Panc1 (cell line): ENCODE results near the gene CALU. TPM values are rescaled to one million over a fixed set of nuclear protein-coding genes. Genes with fewer than 3 reads are reported as not detected.

Experiments
- ATAC-seq: fragments of 200-7000 bp; cut with Tn5 transposase; 2 replicates; pipeline ENCODE4 v1.9.1; 2020; ENCODE audit warnings: mild to moderate bottlenecking, moderate library complexity
- BruUV-seq: library from RNA; stranded (reverse); fragments of 400-500 nt; replicated peaks from 2 replicates; lab custom pipeline; 2021; lab: Mats Ljungman, UMichigan
- CTCF ChIA-PET: fragments of 300-600 bp; sonication (Branson Sonifier 250); formaldehyde crosslinking; loops from one replicate; lab custom pipeline; 2022; ENCODE audit warnings: antibody characterized with exemption; lab: Charles Lee
- POLR2A ChIA-PET: fragments of 300-600 bp; sonication (Branson Sonifier 250); formaldehyde crosslinking; loops from one replicate; lab custom pipeline; 2022; ENCODE audit warnings: antibody characterized with exemption; lab: Charles Lee
- DNase-seq: peaks from one replicate; pipeline ENCODE4 v3.0.0-alpha.2; 2010; ENCODE audit warnings: low read depth, low spot score
- H3K27ac ChIP-seq: 2 replicates; pipeline ENCODE4 v1.5.1; 2011; ENCODE audit warnings: mild to moderate bottlenecking, low read length, inconsistent platforms
- H3K27me3 ChIP-seq: fragments of 200-500 bp; sonication (Bioruptor generic); 2 replicates; pipeline ENCODE4 v1.6.0; 2014; ENCODE audit warnings: low read length, inconsistent platforms; ENCODE audit not compliant: control insufficient read depth, insufficient read depth
- H3K36me3 ChIP-seq: fragments of 200-500 bp; sonication (Bioruptor generic); 2 replicates; pipeline ENCODE4 v1.5.1; 2014; ENCODE audit warnings: inconsistent platforms, mild to moderate bottlenecking, low read length, moderate library complexity; ENCODE audit not compliant: control insufficient read depth, insufficient read depth
- H3K4me1 ChIP-seq: 2 replicates; pipeline ENCODE4 v1.5.1; 2011; ENCODE audit warnings: inconsistent platforms, mild to moderate bottlenecking, low read length, moderate library complexity; ENCODE audit not compliant: control insufficient read depth, insufficient read depth
- H3K4me3 ChIP-seq, 2 experiments: 2 replicates each; pipeline ENCODE4 v1.5.1; 2011 to 2012; ENCODE audit warnings: low read depth in 2 of 2, low read length in 2 of 2, mild to moderate bottlenecking in 2 of 2, inconsistent platforms in 1 of 2, moderate library complexity in 1 of 2
- H3K9me3 ChIP-seq: fragments of 200-500 bp; sonication (Bioruptor generic); 2 replicates; pipeline ENCODE4 v1.5.1; 2014; ENCODE audit warnings: low read depth, mild to moderate bottlenecking, inconsistent platforms, low read length, moderate library complexity; ENCODE audit not compliant: control insufficient read depth, insufficient read depth
- POLR2AphosphoS5 ChIP-seq: IDR thresholded peaks from 2 replicates; pipeline ENCODE4 v1.6.1; 2012; ENCODE audit warnings: mild to moderate bottlenecking, low read depth, low read length, moderate library complexity
- SIN3A ChIP-seq: IDR thresholded peaks from 2 replicates; pipeline ENCODE4 v1.6.1; 2012; ENCODE audit warnings: low read depth, mild to moderate bottlenecking, low read length, moderate library complexity, borderline replicate concordance; ENCODE audit not compliant: insufficient read depth
- TCF7L2 ChIP-seq: IDR thresholded peaks from 2 replicates; pipeline ENCODE4 v1.6.1; 2011; ENCODE audit warnings: mild to moderate bottlenecking, low read depth, low read length, inconsistent platforms
- in situ Hi-C: cut with HindIII; loops from 2 replicates; pipeline ENCODE4 v1.10.0; 2016; ENCODE audit warnings: low sequenced_read_pairs, low pct_unique_long_range_greater_than_20kb
- intact Hi-C: fragments of 100-400 bp; cut with micrococcal nuclease; formaldehyde crosslinking; loops from one replicate; pipeline ENCODE4 v1.10.0; 2022; ENCODE audit not compliant: unreplicated experiment
- total RNA-seq: library from RNA; stranded (reverse); gene quantifications from one replicate; pipeline ENCODE4 v1.2.1, GENCODE V29; 2021; ENCODE audit not compliant: unreplicated experiment
- TF ChIP-seq, protein P1 (sequence below), 2 experiments: IDR thresholded peaks; 2 replicates each; pipeline ENCODE4 v1.6.1; 2011 to 2012; ENCODE audit warnings: low read depth in 2 of 2, control low read depth in 1 of 2, low read length in 1 of 2, mild to moderate bottlenecking in 1 of 2, moderate library complexity in 1 of 2; ENCODE audit not compliant: insufficient read depth in 1 of 2
- TF ChIP-seq, protein P2 (sequence below): fragments of 450-650 bp; IDR thresholded peaks from 2 replicates; pipeline ENCODE4 v1.5.1; 2017; ENCODE audit warnings: mild to moderate bottlenecking

The CALU gene
- total RNA-seq, 1 experiment from 2014 or later = 210 TPM

DNA sequence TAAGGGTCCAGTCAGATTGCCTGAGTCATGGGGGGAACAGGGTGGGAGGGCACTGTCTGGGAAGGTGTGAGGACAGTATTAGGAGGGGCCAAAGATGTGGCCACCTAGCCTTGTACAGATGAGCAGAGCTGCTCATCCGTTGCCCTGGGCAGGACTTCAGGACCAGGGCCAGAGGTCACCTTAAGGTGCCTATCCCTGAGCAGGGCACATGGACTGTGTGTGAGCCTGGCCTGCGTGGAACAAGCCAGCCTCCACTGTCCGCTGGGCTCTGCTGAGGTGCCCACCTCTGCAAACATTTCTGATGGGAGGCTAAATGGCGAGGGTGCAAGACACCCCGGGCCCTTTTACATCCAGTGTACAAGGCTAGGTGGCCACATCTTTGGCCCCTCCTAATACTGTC lies 39.8 kb downstream of the CALU start:
- ATAC-seq (no peak), DNase-seq (no peak)
- H3K4me3 ChIP-seq = no peak overlapping the region
- TF ChIP-seq TCF7L2 = no peak
- TF ChIP-seq, protein P1, sequence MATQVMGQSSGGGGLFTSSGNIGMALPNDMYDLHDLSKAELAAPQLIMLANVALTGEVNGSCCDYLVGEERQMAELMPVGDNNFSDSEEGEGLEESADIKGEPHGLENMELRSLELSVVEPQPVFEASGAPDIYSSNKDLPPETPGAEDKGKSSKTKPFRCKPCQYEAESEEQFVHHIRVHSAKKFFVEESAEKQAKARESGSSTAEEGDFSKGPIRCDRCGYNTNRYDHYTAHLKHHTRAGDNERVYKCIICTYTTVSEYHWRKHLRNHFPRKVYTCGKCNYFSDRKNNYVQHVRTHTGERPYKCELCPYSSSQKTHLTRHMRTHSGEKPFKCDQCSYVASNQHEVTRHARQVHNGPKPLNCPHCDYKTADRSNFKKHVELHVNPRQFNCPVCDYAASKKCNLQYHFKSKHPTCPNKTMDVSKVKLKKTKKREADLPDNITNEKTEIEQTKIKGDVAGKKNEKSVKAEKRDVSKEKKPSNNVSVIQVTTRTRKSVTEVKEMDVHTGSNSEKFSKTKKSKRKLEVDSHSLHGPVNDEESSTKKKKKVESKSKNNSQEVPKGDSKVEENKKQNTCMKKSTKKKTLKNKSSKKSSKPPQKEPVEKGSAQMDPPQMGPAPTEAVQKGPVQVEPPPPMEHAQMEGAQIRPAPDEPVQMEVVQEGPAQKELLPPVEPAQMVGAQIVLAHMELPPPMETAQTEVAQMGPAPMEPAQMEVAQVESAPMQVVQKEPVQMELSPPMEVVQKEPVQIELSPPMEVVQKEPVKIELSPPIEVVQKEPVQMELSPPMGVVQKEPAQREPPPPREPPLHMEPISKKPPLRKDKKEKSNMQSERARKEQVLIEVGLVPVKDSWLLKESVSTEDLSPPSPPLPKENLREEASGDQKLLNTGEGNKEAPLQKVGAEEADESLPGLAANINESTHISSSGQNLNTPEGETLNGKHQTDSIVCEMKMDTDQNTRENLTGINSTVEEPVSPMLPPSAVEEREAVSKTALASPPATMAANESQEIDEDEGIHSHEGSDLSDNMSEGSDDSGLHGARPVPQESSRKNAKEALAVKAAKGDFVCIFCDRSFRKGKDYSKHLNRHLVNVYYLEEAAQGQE (IDR thresholded peaks at IDR 0.05; ENCODE audit: insufficient read depth in 1 of 2, low read depth in 2 of 2, low read length in 1 of 2) = peak; percentile 22 to 51; a peak in 1 of 4 replicates
- ChIA-PET CTCF (no interaction called here), POLR2A (interaction anchor here (0.7 kb wide), 1 partner anchor 446 kb away, joined by 9 read pairs; the partner anchor contains the start of gene AHCYL2)
- no peak overlapping the region for H3K27ac ChIP-seq
- intact Hi-C loops = no loop called here
- H3K27me3 ChIP-seq = no peaks in the 10 kb centered on the region
- H3K4me1 ChIP-seq = peaks cover 2% of the 10 kb centered on the region; the same call in 1 of the 2 replicates
- H3K9me3 ChIP-seq = peaks cover 8% of the 10 kb centered on the region; the same call in 1 of the 2 replicates
- in situ Hi-C loops = no loop called here
- no TSS peak for BruUV-seq
- H3K36me3 ChIP-seq = no peaks in the 10 kb centered on the region

DNA sequence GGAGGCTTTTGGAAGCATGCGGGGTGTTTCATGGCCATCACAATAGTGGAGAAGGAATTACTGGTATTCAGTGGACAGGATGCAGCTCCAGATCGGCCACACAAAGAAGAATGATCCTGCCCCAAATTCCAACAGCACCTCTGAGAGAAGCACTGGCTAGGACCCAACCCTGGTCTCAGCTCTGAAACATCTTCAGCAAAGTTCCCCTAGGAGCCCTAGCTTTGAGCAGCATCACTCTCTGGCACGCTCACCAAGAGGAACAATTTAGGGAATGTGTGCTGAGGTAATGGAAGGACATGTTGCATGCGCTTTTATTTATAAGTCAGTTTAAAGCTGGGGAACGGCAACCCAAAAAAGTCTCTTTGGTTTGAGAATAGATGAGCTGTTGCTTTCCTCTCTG lies 42.0 kb downstream of the CALU start:
- no peak for ATAC-seq
- H3K9me3 ChIP-seq = peaks cover 8% of the 10 kb centered on the region; the same call in 1 of the 2 replicates
- DNase-seq = no peak
- H3K4me3 ChIP-seq = no peak overlapping the region
- TF ChIP-seq TCF7L2 = no peak
- TF ChIP-seq SIN3A = no peak
- TF ChIP-seq, protein P2, sequence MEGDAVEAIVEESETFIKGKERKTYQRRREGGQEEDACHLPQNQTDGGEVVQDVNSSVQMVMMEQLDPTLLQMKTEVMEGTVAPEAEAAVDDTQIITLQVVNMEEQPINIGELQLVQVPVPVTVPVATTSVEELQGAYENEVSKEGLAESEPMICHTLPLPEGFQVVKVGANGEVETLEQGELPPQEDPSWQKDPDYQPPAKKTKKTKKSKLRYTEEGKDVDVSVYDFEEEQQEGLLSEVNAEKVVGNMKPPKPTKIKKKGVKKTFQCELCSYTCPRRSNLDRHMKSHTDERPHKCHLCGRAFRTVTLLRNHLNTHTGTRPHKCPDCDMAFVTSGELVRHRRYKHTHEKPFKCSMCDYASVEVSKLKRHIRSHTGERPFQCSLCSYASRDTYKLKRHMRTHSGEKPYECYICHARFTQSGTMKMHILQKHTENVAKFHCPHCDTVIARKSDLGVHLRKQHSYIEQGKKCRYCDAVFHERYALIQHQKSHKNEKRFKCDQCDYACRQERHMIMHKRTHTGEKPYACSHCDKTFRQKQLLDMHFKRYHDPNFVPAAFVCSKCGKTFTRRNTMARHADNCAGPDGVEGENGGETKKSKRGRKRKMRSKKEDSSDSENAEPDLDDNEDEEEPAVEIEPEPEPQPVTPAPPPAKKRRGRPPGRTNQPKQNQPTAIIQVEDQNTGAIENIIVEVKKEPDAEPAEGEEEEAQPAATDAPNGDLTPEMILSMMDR = no peak
- no peak for TF ChIP-seq POLR2AphosphoS5
- TF ChIP-seq, protein P1 (IDR thresholded peaks at IDR 0.05; ENCODE audit: insufficient read depth in 1 of 2, low read depth in 2 of 2, low read length in 1 of 2) = no peak
- ChIA-PET CTCF (interaction anchor here (0.6 to 0.7 kb wide), 2 partner anchors 26 to 28 kb away, joined by 3 to 5 read pairs; no protein-coding TSS in a partner anchor), POLR2A (no interaction called here)
- in situ Hi-C loops = no loop called here
- no peaks in the 10 kb centered on the region for H3K36me3 ChIP-seq
- no peak overlapping the region for H3K27ac ChIP-seq
- no TSS peak for BruUV-seq
- intact Hi-C loops = no loop called here
- H3K4me1 ChIP-seq = peaks cover 2% of the 10 kb centered on the region; the same call in 1 of the 2 replicates
- H3K27me3 ChIP-seq = no peaks in the 10 kb centered on the region
